ENCODE measurements around the gene CEMIP.

- TF ChIP-seq EZH2 (IDR thresholded peaks at IDR 0.05) (no peak), POLR2A (IDR thresholded peaks at IDR 0.05; ENCODE audit: borderline replicate concordance, extremely low read depth, insufficient read depth, insufficient read length) (no peak), SP1 (IDR thresholded peaks at IDR 0.05; ENCODE audit: low read depth) (no peak), CTCF (IDR thresholded peaks at IDR 0.05 in 2 of 3, conservative IDR thresholded peaks at IDR 0.05 in 1 of 3; ENCODE audit: borderline replicate concordance in 1 of 3, insufficient read depth in 1 of 3, low read depth in 2 of 3, low read length in 2 of 3) (no peak)
These were observed 219.1 kb downstream of the CEMIP start for GRCh38 chr15:80998251-80998650.

All from HCT116 (cell line).